ENCODE data around the gene SHROOM2. TPM values are rescaled to one million over a fixed set of nuclear protein-coding genes. Genes with fewer than 3 reads are reported as not detected.

The SHROOM2 gene
- total and polyA plus RNA-seq, 2 donors (not counting 1 experiment from before 2014, with no cell fraction given): under 0.01 to 6.3 TPM

DNA sequence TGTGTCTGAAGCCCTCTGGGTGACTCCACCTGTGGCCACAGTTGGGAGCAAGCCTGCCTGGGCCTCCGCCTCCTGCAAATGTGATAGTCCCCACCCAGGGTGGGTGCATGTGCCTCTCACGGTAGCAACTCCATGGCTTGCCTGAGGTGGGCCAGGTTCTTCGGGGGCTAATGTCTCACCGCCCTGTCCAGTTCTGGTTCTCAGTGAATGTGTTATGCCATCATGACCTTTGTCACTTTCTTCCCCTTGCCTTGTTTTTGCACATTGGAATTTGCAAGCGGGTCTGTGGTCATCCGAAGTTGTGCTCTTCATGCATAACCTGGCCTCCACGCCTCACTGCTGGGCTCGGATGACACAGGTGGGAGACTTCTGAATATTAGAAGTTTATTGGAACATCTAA lies 39.7 kb downstream of the SHROOM2 start:
- Histone ChIP-seq H3K4me3 (replicated peaks in 1 of 4; ENCODE audit: control extremely low read depth in 1 of 4, insufficient read depth in 1 of 4, low read depth in 3 of 4, low read length in 4 of 4) (no peak overlapping the region), H4K20me1 (ENCODE audit: control insufficient read depth, extremely low read depth, insufficient read depth, low read length) (no peaks in the 10 kb centered on the region), H3K36me3 (ENCODE audit: control insufficient read depth, insufficient read depth, low read length) (no peaks in the 10 kb centered on the region), H3K4me2 (ENCODE audit: extremely low read depth, insufficient read depth, low read length) (no peak overlapping the region), H3K9me3 (ENCODE audit: control insufficient read depth, insufficient read depth, low read depth, low read length) (no peaks in the 10 kb centered on the region), H3K4me1 (ENCODE audit: control insufficient read depth, extremely low read depth, insufficient read depth, low read length) (no peaks in the 10 kb centered on the region), H3K79me2 (ENCODE audit: control insufficient read depth, insufficient read depth, low read length) (no peaks in the 10 kb centered on the region), H3K9ac (ENCODE audit: insufficient read depth, low read length) (no peak overlapping the region), H3K27ac (ENCODE audit: insufficient read depth, low read length) (no peak overlapping the region), H2AFZ (ENCODE audit: low read length) (no peak overlapping the region), H3K27me3 (ENCODE audit: control insufficient read depth, insufficient read depth, low read length) (no peaks in the 10 kb centered on the region)
- no peak for TF ChIP-seq EZH2 (IDR thresholded peaks at IDR 0.05; ENCODE audit: low read length, missing control alignments)
- TF ChIP-seq, protein P1, sequence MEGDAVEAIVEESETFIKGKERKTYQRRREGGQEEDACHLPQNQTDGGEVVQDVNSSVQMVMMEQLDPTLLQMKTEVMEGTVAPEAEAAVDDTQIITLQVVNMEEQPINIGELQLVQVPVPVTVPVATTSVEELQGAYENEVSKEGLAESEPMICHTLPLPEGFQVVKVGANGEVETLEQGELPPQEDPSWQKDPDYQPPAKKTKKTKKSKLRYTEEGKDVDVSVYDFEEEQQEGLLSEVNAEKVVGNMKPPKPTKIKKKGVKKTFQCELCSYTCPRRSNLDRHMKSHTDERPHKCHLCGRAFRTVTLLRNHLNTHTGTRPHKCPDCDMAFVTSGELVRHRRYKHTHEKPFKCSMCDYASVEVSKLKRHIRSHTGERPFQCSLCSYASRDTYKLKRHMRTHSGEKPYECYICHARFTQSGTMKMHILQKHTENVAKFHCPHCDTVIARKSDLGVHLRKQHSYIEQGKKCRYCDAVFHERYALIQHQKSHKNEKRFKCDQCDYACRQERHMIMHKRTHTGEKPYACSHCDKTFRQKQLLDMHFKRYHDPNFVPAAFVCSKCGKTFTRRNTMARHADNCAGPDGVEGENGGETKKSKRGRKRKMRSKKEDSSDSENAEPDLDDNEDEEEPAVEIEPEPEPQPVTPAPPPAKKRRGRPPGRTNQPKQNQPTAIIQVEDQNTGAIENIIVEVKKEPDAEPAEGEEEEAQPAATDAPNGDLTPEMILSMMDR (conservative IDR thresholded peaks at IDR 0.05 in 1 of 2, IDR thresholded peaks at IDR 0.05 in 1 of 2; ENCODE audit: low read depth in 1 of 2, low read length in 2 of 2): no peak
- no peak for DNase-seq (ENCODE audit: low read depth in 2 of 2)

DNA sequence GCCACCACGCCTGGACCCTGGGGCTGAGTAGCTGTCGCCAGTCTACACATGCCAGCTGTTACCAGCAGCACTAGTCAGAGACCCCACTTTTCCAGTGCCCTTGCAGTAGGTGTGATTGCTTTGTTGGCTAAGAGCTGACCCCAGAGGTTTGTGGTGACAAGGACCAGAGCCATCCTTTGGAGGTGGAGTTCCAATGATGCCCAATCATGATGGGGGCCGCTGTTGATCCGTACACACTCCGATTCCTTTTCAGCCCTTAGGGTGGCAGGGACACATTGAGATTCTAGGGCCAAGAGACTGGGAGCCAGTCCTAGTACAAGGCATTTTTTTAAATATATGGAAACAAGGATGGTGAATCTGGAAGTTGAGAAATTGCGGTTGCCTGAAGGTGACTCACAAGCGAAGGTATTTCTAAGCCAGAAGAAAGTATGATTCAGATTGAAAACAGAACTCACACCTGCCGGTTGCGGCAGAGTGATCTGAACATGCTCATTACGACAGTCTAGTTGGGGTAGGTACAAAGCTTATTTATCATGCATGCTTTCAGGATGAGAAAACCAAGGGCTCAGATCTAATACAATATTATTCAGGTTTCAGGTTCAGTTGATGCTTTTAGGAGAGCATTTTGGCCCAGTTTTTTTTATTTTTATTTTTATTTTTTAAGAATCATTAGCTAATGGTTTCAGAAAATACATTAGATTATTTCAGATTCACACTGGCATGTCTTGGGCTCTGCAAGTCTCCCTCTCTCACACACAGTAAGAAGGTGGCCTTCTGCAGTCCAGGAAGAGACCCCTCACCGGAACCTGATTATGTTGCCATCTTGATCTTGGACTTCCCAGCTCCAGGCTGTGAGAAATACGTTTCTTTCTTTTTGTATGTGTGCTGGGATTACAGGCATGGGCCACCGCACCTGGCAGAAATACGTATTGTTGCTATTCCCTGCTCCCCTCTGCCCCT lies 43.4 kb downstream of the SHROOM2 start:
- Histone ChIP-seq H3K27me3 (ENCODE audit: control insufficient read depth, insufficient read depth, low read length) (no peaks in the 10 kb centered on the region), H3K4me1 (ENCODE audit: control insufficient read depth, extremely low read depth, insufficient read depth, low read length) (no peaks in the 10 kb centered on the region), H3K9me3 (ENCODE audit: control insufficient read depth, insufficient read depth, low read depth, low read length) (no peaks in the 10 kb centered on the region), H4K20me1 (ENCODE audit: control insufficient read depth, extremely low read depth, insufficient read depth, low read length) (no peaks in the 10 kb centered on the region), H3K79me2 (ENCODE audit: control insufficient read depth, insufficient read depth, low read length) (no peaks in the 10 kb centered on the region), H3K36me3 (ENCODE audit: control insufficient read depth, insufficient read depth, low read length) (no peaks in the 10 kb centered on the region), H3K4me3 (replicated peaks in 1 of 4; ENCODE audit: control extremely low read depth in 1 of 4, insufficient read depth in 1 of 4, low read depth in 3 of 4, low read length in 4 of 4) (no peak overlapping the region), H3K9ac (ENCODE audit: insufficient read depth, low read length) (no peak overlapping the region), H3K27ac (ENCODE audit: insufficient read depth, low read length) (no peak overlapping the region), H2AFZ (ENCODE audit: low read length) (no peak overlapping the region), H3K4me2 (ENCODE audit: extremely low read depth, insufficient read depth, low read length) (no peak overlapping the region)
- no peak for TF ChIP-seq EZH2 (IDR thresholded peaks at IDR 0.05; ENCODE audit: low read length, missing control alignments)
- TF ChIP-seq, protein P1 (conservative IDR thresholded peaks at IDR 0.05 in 1 of 2, IDR thresholded peaks at IDR 0.05 in 1 of 2; ENCODE audit: low read depth in 1 of 2, low read length in 2 of 2): no peak
- DNase-seq (ENCODE audit: low read depth in 2 of 2): peak; percentile 66 to 93

DNA sequence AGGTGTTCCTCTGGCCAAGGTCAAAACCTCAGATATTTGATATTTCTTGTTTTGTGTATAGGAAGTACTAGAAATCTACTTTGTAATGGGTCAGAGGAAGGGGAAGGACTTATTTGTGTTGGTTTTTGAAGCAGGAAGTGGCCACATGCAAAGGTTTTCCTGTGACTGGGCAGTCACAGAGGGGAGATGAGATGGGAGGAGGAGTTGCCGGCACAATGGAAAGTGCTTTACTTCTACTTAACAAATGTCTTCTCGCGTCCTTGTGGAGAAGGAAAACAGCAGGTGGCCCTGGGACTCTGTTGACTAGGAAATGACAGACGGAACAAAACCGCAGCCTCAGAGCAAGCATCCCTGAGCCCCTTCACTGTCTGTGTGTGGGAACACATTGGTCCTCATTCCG lies 46.6 kb downstream of the SHROOM2 start:
- Histone ChIP-seq H3K79me2 (ENCODE audit: control insufficient read depth, insufficient read depth, low read length) (no peaks in the 10 kb centered on the region), H3K9me3 (ENCODE audit: control insufficient read depth, insufficient read depth, low read depth, low read length) (no peaks in the 10 kb centered on the region), H3K36me3 (ENCODE audit: control insufficient read depth, insufficient read depth, low read length) (no peaks in the 10 kb centered on the region), H3K4me3 (replicated peaks in 1 of 4; ENCODE audit: control extremely low read depth in 1 of 4, insufficient read depth in 1 of 4, low read depth in 3 of 4, low read length in 4 of 4) (no peak overlapping the region), H3K4me2 (ENCODE audit: extremely low read depth, insufficient read depth, low read length) (no peak overlapping the region), H3K4me1 (ENCODE audit: control insufficient read depth, extremely low read depth, insufficient read depth, low read length) (no peaks in the 10 kb centered on the region), H3K27ac (ENCODE audit: insufficient read depth, low read length) (no peak overlapping the region), H4K20me1 (ENCODE audit: control insufficient read depth, extremely low read depth, insufficient read depth, low read length) (no peaks in the 10 kb centered on the region), H3K9ac (ENCODE audit: insufficient read depth, low read length) (no peak overlapping the region), H2AFZ (ENCODE audit: low read length) (no peak overlapping the region), H3K27me3 (ENCODE audit: control insufficient read depth, insufficient read depth, low read length) (no peaks in the 10 kb centered on the region)
- DNase-seq (ENCODE audit: low read depth in 2 of 2): no peak
- TF ChIP-seq, protein P1 (conservative IDR thresholded peaks at IDR 0.05 in 1 of 2, IDR thresholded peaks at IDR 0.05 in 1 of 2; ENCODE audit: low read depth in 1 of 2, low read length in 2 of 2): no peak
- no peak for TF ChIP-seq EZH2 (IDR thresholded peaks at IDR 0.05; ENCODE audit: low read length, missing control alignments)
